Kidney (tissue), 14 donors: Measurements from ENCODE around the gene LMAN1L. TPM values are rescaled to one million over a fixed set of nuclear protein-coding genes. Genes with fewer than 3 reads are reported as not detected.

ENCODE experiments used
- DNase-seq, 5 donors: peaks; one replicate each; pipeline ENCODE4 v3.0.0-alpha.2; 2013 to 2020
- FAIRE-seq: peaks from 2 replicates; lab custom pipeline; 2012; peaks lifted over from hg19 to GRCh38; lab: Jason Lieb, UNC
- H3K27ac ChIP-seq, 2 donors: one replicate each; pipeline ENCODE4 v1.7.0; 2013; ENCODE audit warnings: low read depth in 2 of 2, low read length in 2 of 2, inconsistent platforms in 1 of 2
- H3K27me3 ChIP-seq: one replicate; pipeline ENCODE4 v1.7.1; 2013; ENCODE audit warnings: low read length, inconsistent platforms; ENCODE audit not compliant: control insufficient read depth, insufficient read depth
- H3K36me3 ChIP-seq, 3 donors: one replicate each; pipeline versions ENCODE4 v1.7.0 to v1.7.1; 2013; ENCODE audit warnings: low read length in 3 of 3, control low read depth in 1 of 3, inconsistent platforms in 1 of 3; ENCODE audit not compliant: insufficient read depth in 3 of 3, control insufficient read depth in 2 of 3
- H3K4me1 ChIP-seq, 3 donors: one replicate each; pipeline versions ENCODE4 v1.7.0 to v1.7.1; 2013; ENCODE audit warnings: low read length in 3 of 3, inconsistent platforms in 1 of 3, low read depth in 1 of 3; ENCODE audit not compliant: control insufficient read depth in 2 of 3, insufficient read depth in 2 of 3
- H3K4me3 ChIP-seq, 3 donors: one replicate each; pipeline versions ENCODE4 v1.7.0 to v1.8.1; 2013; ENCODE audit warnings: low read length in 3 of 3, control low read depth in 1 of 3, inconsistent platforms in 1 of 3
- H3K9ac ChIP-seq, 3 donors: one replicate each; pipeline versions ENCODE4 v1.7.0 to v1.7.1; 2013; ENCODE audit warnings: low read length in 3 of 3, control low read depth in 1 of 3, inconsistent platforms in 1 of 3
- H3K9me3 ChIP-seq, 3 donors: one replicate each; pipeline versions ENCODE4 v1.7.0 to v1.7.1; 2013; ENCODE audit warnings: low read length in 3 of 3, control low read depth in 1 of 3, inconsistent platforms in 1 of 3; ENCODE audit not compliant: control insufficient read depth in 2 of 3, insufficient read depth in 1 of 3
- intact Hi-C: fragments of 100-400 bp; cut with DNase I; formaldehyde crosslinking; loops from one replicate; pipeline ENCODE4 v1.11.1; 2022
- polyA plus RNA-seq: library from polyadenylated mRNA; stranded (reverse); fragments of 350-450 nt; fragmentation: Illumina TruSeq; extraction: RNeasy Lipid Tissue Mini Kit (QIAGEN cat#74804); gene quantifications from one replicate; pipeline ENCODE4 v1.2.3, GENCODE V29; 2014; ENCODE audit warnings: low read depth, low replicate concordance; ENCODE audit not compliant: insufficient read depth
- total RNA-seq: library from RNA; stranded (reverse); fragmentation: NEBNext Ultra II Directional; extraction: Animal tissue kit (Norgen Biotek cat#: 25700); gene quantifications from one replicate; pipeline ENCODE4 v1.2.1, GENCODE V29; 2021
- TF ChIP-seq, protein P1 (sequence below): IDR thresholded peaks from 3 replicates; pipeline ENCODE4 v1.5.1; 2012; ENCODE audit warnings: mild to moderate bottlenecking, moderate library complexity, borderline replicate concordance; ENCODE audit not compliant: insufficient read depth; ENCODE audit errors: extremely low read depth
- donor health status: control.
- donor health status: control.
- donor health status: control.
- donor health status: control.
- donor health status: control.
- donor health status: DM: yes; HTN: yes; CAD: no.
- donor health status: Normal renal cell carcinoma (clear cell type).

The LMAN1L gene
- total and polyA plus RNA-seq, 2 donors from 2014 or later, result not detected

- intact Hi-C loops, result no loop called here
- no peak for FAIRE-seq
Observed at GRCh38 chr15:74842581-74843444, 30.2 kb downstream of the LMAN1L start, which contains the start of gene ULK3. ULK3 (minus strand) TSS chr15:74843156; CDS start chr15:74843105, 51 bp downstream.

GRCh38 chr15:74843445-74843828 lies 30.8 kb downstream of the LMAN1L start:
- FAIRE-seq, result no peak
- DNase-seq, result peak in 1 of 5 donors; percentile 83
- Histone ChIP-seq H3K4me1 (peaks cover 0 to 40% (median 22%) of the 10 kb centered on the region in 3 donors), H3K4me3 (peak overlapping the region in 1 of 3 donors; percentile 52), H3K9ac (peak overlapping the region in 2 of 3 donors; percentile 65 to 73), H3K9me3 (no peaks in the 10 kb centered on the region), H3K27me3 (no peaks in the 10 kb centered on the region), H3K27ac (peak overlapping the region; percentile 79 to 89), H3K36me3 (peaks cover 0 to 26% (median 10%) of the 10 kb centered on the region in 3 donors)
- TF ChIP-seq, protein P1, sequence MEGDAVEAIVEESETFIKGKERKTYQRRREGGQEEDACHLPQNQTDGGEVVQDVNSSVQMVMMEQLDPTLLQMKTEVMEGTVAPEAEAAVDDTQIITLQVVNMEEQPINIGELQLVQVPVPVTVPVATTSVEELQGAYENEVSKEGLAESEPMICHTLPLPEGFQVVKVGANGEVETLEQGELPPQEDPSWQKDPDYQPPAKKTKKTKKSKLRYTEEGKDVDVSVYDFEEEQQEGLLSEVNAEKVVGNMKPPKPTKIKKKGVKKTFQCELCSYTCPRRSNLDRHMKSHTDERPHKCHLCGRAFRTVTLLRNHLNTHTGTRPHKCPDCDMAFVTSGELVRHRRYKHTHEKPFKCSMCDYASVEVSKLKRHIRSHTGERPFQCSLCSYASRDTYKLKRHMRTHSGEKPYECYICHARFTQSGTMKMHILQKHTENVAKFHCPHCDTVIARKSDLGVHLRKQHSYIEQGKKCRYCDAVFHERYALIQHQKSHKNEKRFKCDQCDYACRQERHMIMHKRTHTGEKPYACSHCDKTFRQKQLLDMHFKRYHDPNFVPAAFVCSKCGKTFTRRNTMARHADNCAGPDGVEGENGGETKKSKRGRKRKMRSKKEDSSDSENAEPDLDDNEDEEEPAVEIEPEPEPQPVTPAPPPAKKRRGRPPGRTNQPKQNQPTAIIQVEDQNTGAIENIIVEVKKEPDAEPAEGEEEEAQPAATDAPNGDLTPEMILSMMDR, result no peak
- intact Hi-C loops, result no loop called here

More at GRCh38 chr15:74842581-74843444, 30.2 kb downstream of the LMAN1L start, which contains the start of gene ULK3:
- Histone ChIP-seq H3K9me3 (no peaks in the 10 kb centered on the region), H3K4me3 (peak within 1 kb of the TSS; percentile 73 to 92 (median 83)), H3K9ac (peak within 1 kb of the TSS; percentile 49 to 87 (median 65)), H3K27me3 (no peaks in the 10 kb centered on the region), H3K36me3 (peaks cover 0 to 26% (median 10%) of the 10 kb centered on the region in 3 donors), H3K4me1 (peaks cover 0 to 34% (median 16%) of the 10 kb centered on the region in 3 donors), H3K27ac (peak within 1 kb of the TSS; percentile 86 to 94)
- peak; percentile 91 to 96 (median 95) for DNase-seq
- TF ChIP-seq, protein P1, result peak; percentile 65

GRCh38 chr15:74843891-74844299 lies 31.3 kb downstream of the LMAN1L start:
- no peak for FAIRE-seq
- Histone ChIP-seq H3K27me3 (no peaks in the 10 kb centered on the region), H3K4me1 (peaks cover 0 to 43% (median 26%) of the 10 kb centered on the region in 3 donors), H3K9ac (peak overlapping the region in 1 of 3 donors; percentile 73), H3K27ac (peak overlapping the region; percentile 79 to 89), H3K4me3 (no peak overlapping the region), H3K36me3 (peaks cover 0 to 26% (median 10%) of the 10 kb centered on the region in 3 donors), H3K9me3 (no peaks in the 10 kb centered on the region)
- TF ChIP-seq, protein P1, result no peak
- peak in 2 of 5 donors; percentile 70 to 71 for DNase-seq
- intact Hi-C loops, result no loop called here
